H9 (cell line): ENCODE results near the gene PPARD. TPM values are rescaled to one million over a fixed set of nuclear protein-coding genes. Genes with fewer than 3 reads are reported as not detected.

Experiments used
- DNase-seq: peaks from one replicate; pipeline ENCODE4 v3.0.0-alpha.2; 2017
- H2AFZ ChIP-seq: one replicate; pipeline ENCODE4 v1.6.1; 2013; ENCODE audit warnings: mild to moderate bottlenecking, low read length, control low read depth, moderate library complexity
- H2AK5ac ChIP-seq: 2 replicates; pipeline ENCODE4 v1.6.1; 2013; ENCODE audit warnings: low read length, control low read depth, mixed read lengths; ENCODE audit not compliant: insufficient read length
- H2BK120ac ChIP-seq: one replicate; pipeline ENCODE4 v1.6.1; 2013; ENCODE audit warnings: low read depth, mild to moderate bottlenecking, low read length, control low read depth, inconsistent platforms; ENCODE audit not compliant: poor library complexity, severe bottlenecking
- H2BK12ac ChIP-seq: 2 replicates; pipeline ENCODE4 v1.6.1; 2013; ENCODE audit warnings: low read length, control low read depth, mixed read lengths, low read depth; ENCODE audit not compliant: insufficient read length
- H2BK15ac ChIP-seq: 2 replicates; pipeline ENCODE4 v1.6.1; 2013; ENCODE audit warnings: low read depth, low read length, control low read depth
- H2BK20ac ChIP-seq: one replicate; pipeline ENCODE4 v1.6.1; 2013; ENCODE audit warnings: low read depth, mild to moderate bottlenecking, low read length, control low read depth, inconsistent platforms; ENCODE audit not compliant: poor library complexity, severe bottlenecking
- H2BK5ac ChIP-seq: 2 replicates; pipeline ENCODE4 v1.6.1; 2013; ENCODE audit warnings: low read length, control low read depth, mixed read lengths; ENCODE audit not compliant: insufficient read length
- H3K14ac ChIP-seq: 2 replicates; pipeline ENCODE4 v1.6.1; 2013; ENCODE audit warnings: low read length, control low read depth; ENCODE audit not compliant: insufficient read depth
- H3K18ac ChIP-seq: 2 replicates; pipeline ENCODE4 v1.6.1; 2013; ENCODE audit warnings: low read depth, mild to moderate bottlenecking, mixed read lengths, low read length, control low read depth; ENCODE audit not compliant: insufficient read length
- H3K23ac ChIP-seq: 2 replicates; pipeline ENCODE4 v1.6.1; 2013; ENCODE audit warnings: low read length, control low read depth, mixed read lengths, low read depth; ENCODE audit not compliant: insufficient read length
- H3K23me2 ChIP-seq: 2 replicates; pipeline ENCODE4 v1.6.1; 2013; ENCODE audit warnings: low read depth, mild to moderate bottlenecking, mixed read lengths, low read length, control low read depth; ENCODE audit not compliant: insufficient read length, poor library complexity, severe bottlenecking
- H3K27ac ChIP-seq: 2 replicates; pipeline ENCODE4 v1.5.1; 2013; ENCODE audit warnings: low read length, control low read depth, mixed read lengths, low read depth; ENCODE audit not compliant: insufficient read length
- H3K27me3 ChIP-seq: 2 replicates; pipeline ENCODE4 v1.6.1; 2013; ENCODE audit warnings: low read length, control low read depth, inconsistent platforms; ENCODE audit not compliant: insufficient read depth
- H3K4ac ChIP-seq: 2 replicates; pipeline ENCODE4 v1.6.1; 2013; ENCODE audit warnings: low read depth, mild to moderate bottlenecking, control low read depth, inconsistent platforms, low read length, moderate library complexity
- H3K4me1 ChIP-seq: 2 replicates; pipeline ENCODE4 v1.6.1; 2013; ENCODE audit warnings: low read length, control low read depth, inconsistent platforms; ENCODE audit not compliant: insufficient read depth
- H3K4me2 ChIP-seq: 2 replicates; pipeline ENCODE4 v1.6.1; 2013; ENCODE audit warnings: low read length, control low read depth, mixed read lengths; ENCODE audit not compliant: insufficient read length, insufficient read depth
- H3K56ac ChIP-seq: 2 replicates; pipeline ENCODE4 v1.6.1; 2013; ENCODE audit warnings: low read depth, mild to moderate bottlenecking, mixed read lengths, low read length, control low read depth; ENCODE audit not compliant: insufficient read length
- H3K79me1 ChIP-seq: 2 replicates; pipeline ENCODE4 v1.6.1; 2013; ENCODE audit warnings: low read depth, mild to moderate bottlenecking, moderate library complexity, low read length, control low read depth, inconsistent platforms; ENCODE audit not compliant: insufficient read depth, poor library complexity, severe bottlenecking
- H3K79me2 ChIP-seq: 2 replicates; pipeline ENCODE4 v1.6.1; 2013; ENCODE audit warnings: low read length, control low read depth, inconsistent platforms; ENCODE audit not compliant: insufficient read depth
- H3K9ac ChIP-seq: 2 replicates; pipeline ENCODE4 v1.6.1; 2013; ENCODE audit warnings: low read length, control low read depth, mixed read lengths; ENCODE audit not compliant: insufficient read length; ENCODE audit errors: extremely low read depth
- H3K9me3 ChIP-seq: one replicate; pipeline ENCODE4 v1.6.1; 2013; ENCODE audit warnings: low read depth, low read length, inconsistent platforms; ENCODE audit not compliant: control insufficient read depth
- H3T11ph ChIP-seq: one replicate; pipeline ENCODE4 v1.6.1; 2013; ENCODE audit warnings: mild to moderate bottlenecking, low read length, control low read depth, inconsistent platforms
- H4K20me1 ChIP-seq: one replicate; pipeline ENCODE4 v1.6.1; 2013; ENCODE audit not compliant: control insufficient read depth, insufficient read length, insufficient read depth
- H4K5ac ChIP-seq: 2 replicates; pipeline ENCODE4 v1.6.1; 2013; ENCODE audit warnings: low read depth, mild to moderate bottlenecking, mixed read lengths, low read length, control low read depth; ENCODE audit not compliant: insufficient read length
- H4K8ac ChIP-seq: replicated peaks from 2 replicates; pipeline ENCODE4 v1.6.1; 2013; ENCODE audit warnings: low read length, control low read depth, mixed read lengths, low read depth; ENCODE audit not compliant: insufficient read length
- H4K91ac ChIP-seq: 2 replicates; pipeline ENCODE4 v1.6.1; 2013; ENCODE audit warnings: low read depth, mild to moderate bottlenecking, moderate library complexity, mixed read lengths, low read length, control low read depth; ENCODE audit not compliant: insufficient read length
- H3K27ac Mint-ChIP-seq, 3 experiments: 2 replicates in 2 of 3; 3 replicates in 1 of 3; pipeline ENCODE4 v1.8.0; 2020 to 2021; ENCODE audit warnings: mixed read lengths in 3 of 3, mild to moderate bottlenecking in 1 of 3, moderate library complexity in 1 of 3
- H3K27me3 Mint-ChIP-seq: 2 replicates; pipeline ENCODE4 v1.8.0; 2021; ENCODE audit warnings: low read depth, mild to moderate bottlenecking, moderate library complexity, mixed read lengths
- H3K36me3 Mint-ChIP-seq, 3 experiments: 2 replicates in 2 of 3; 3 replicates in 1 of 3; pipeline ENCODE4 v1.8.0; 2020 to 2021; ENCODE audit warnings: low read depth in 3 of 3, mixed read lengths in 3 of 3; ENCODE audit not compliant: insufficient read depth in 1 of 3
- H3K4me1 Mint-ChIP-seq, 2 experiments: 2 replicates each; pipeline ENCODE4 v1.8.0; 2020; ENCODE audit warnings: mixed read lengths in 2 of 2
- H3K4me3 Mint-ChIP-seq, 2 experiments: 2 replicates in 1 of 2; 3 replicates in 1 of 2; pipeline ENCODE4 v1.8.0; 2020 to 2021; ENCODE audit warnings: mild to moderate bottlenecking in 2 of 2, mixed read lengths in 2 of 2, moderate library complexity in 1 of 2
- H3K9me3 Mint-ChIP-seq, 2 experiments: 2 replicates in 1 of 2; 3 replicates in 1 of 2; pipeline ENCODE4 v1.8.0; 2020; ENCODE audit warnings: mild to moderate bottlenecking in 2 of 2, mixed read lengths in 2 of 2, moderate library complexity in 1 of 2
- CTCF ChIP-seq: fragments of 200-600 bp; sonication (generic); conservative IDR thresholded peaks from 3 replicates; pipeline ENCODE4 v1.8.0; 2021; ENCODE audit warnings: antibody characterized with exemption, mild to moderate bottlenecking
- WGBS: extraction: QIAGEN DNeasy Blood & Tissue Kit; methylation state at CpG from one replicate; pipeline ENCODE4 v1.1.7; 2013; ENCODE audit warnings: missing lambda C conversion rate, low lambda C conversion rate, mixed read lengths; ENCODE audit not compliant: insufficient read length; ENCODE audit errors: extremely low coverage; 5-methylcytosine and 5-hydroxymethylcytosine counted together
- total RNA-seq: library from RNA; stranded (reverse); gene quantifications from 2 replicates; pipeline ENCODE4 v1.2.1, GENCODE V29; 2021

PPARD gene
- total RNA-seq, 1 experiment from 2014 or later: 11.7 TPM

DNA sequence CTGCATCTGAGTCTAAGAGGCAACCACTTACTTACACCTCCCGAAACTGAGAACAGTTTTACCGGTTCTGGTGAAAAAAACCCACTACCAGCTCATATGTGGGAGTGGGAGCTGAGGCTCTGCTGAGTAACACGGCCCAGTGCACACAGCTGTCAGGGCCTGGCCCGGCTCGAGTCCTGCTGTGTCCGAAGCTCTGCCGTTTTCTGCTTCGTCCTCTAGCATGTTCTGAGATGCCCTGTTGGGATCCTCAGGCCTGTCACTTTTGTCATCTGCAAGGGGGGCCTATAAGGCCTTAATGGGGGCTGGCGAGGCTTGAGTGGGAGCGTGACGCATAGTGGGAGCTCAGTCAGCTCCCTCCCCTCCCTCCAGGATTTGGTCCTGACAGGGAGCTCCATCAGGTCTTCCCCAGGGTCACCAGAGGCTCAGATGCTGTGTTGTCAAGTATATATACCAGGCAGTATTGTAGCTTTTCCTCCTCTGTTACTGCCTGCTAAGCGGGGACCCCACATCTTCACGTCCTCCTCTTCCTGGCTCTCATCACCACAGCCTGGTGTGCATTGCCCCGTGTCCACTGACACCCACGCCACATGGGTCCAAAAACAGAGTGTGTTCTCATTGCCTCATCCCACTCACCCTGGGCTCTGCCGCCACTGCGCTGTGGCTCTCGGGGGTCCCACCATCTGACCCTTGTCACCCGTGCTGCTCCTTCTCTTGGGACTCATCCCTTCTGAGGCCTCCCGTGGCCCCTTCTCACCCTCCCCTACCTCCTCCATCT is 64.5 kb downstream of the PPARD start:
- Histone ChIP-seq H4K8ac (no peak overlapping the region), H2BK20ac (no peak overlapping the region), H3K79me2 (no peaks in the 10 kb centered on the region; the same call in 1 of the 2 replicates)

More for the DNA sequence above, 64.5 kb downstream of the PPARD start:
- Mint-ChIP-seq H3K27ac (peak overlapping the region in 1 of 3 experiments; percentile 74; a peak in 3 of 7 replicates), H3K4me3 (no peak overlapping the region), H3K27me3 (no peaks in the 10 kb centered on the region), H3K36me3 (peaks cover 0 to 7% (median 4%) of the 10 kb centered on the region in 3 experiments; a peak in 4 of 7 replicates), H3K4me1 (peaks cover 6 to 10% of the 10 kb centered on the region in 2 experiments), H3K9me3 (no peaks in the 10 kb centered on the region)
- Histone ChIP-seq H3K18ac (no peak overlapping the region), H3K9me3 (no peaks in the 10 kb centered on the region), H3K4me1 (no peaks in the 10 kb centered on the region), H3K23ac (no peak overlapping the region), H3K27me3 (no peaks in the 10 kb centered on the region), H4K91ac (no peak overlapping the region), H3K27ac (no peak overlapping the region), H3K4ac (no peak overlapping the region), H2BK12ac (no peak overlapping the region), H3K9ac (no peak overlapping the region), H2BK120ac (no peak overlapping the region), H3K79me1 (no peaks in the 10 kb centered on the region), H3K23me2 (no peaks in the 10 kb centered on the region), H2BK15ac (no peak overlapping the region), H3K4me2 (no peak overlapping the region), H3T11ph (no peak overlapping the region), H2AK5ac (no peak overlapping the region), H4K20me1 (no peaks in the 10 kb centered on the region), H4K5ac (no peak overlapping the region), H2BK5ac (no peak overlapping the region), H2AFZ (no peak overlapping the region), H3K14ac (no peak overlapping the region), H3K56ac (no peak overlapping the region)
- DNase-seq: no peak
- no CpG with 5 or more reads among the region's 20 CpGs for WGBS
- no peak for TF ChIP-seq CTCF
